Measurements from ENCODE around the gene SLC6A2.

DNA sequence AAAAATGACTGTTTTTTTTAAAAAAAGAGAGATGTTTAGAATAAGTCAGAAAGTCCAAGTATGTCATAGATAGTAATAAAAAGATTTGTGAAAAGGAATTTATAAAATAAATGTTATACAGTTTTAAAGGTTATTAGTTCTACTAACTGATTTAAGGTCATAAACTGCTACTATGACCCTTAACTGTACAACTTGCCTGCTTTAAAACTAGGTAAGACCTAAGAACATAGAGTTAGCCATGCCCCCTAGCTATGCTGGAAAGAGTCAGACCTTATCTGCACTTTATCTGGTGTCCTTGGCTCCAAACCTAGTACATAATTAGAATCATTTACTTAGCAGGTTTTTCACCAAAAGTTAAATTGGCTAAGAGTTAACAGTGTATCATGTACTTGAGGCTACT lies 23.5 kb upstream of the SLC6A2 start:
- TF ChIP-seq POLR2AphosphoS5 (IDR thresholded peaks at IDR 0.05) (no peak), POLR2A (IDR thresholded peaks at IDR 0.05) (no peak), CTCF (IDR thresholded peaks at IDR 0.05) (no peak)
